Measurements from ENCODE around the gene ZNF207.

DNA sequence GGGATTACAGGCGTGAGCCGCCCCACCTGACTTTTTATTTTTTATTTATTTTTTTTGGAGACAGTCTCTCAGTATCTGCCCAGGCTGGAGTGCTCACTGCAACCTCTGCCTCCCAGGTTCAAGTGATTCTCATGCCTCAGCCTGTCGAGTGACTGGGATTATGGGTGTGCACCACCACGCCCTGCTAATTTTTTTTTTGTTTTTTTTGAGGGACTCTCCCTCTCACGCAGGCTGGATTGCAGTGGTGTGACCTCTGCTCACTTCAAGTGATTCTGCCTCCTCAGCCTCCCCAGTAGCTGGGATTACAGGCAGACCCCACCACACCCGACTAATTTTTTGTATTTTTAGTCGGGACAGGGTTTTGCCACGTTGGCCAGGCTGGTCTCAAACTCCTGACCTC is 7.7 kb downstream of the ZNF207 start:
- TF ChIP-seq, protein P1, sequence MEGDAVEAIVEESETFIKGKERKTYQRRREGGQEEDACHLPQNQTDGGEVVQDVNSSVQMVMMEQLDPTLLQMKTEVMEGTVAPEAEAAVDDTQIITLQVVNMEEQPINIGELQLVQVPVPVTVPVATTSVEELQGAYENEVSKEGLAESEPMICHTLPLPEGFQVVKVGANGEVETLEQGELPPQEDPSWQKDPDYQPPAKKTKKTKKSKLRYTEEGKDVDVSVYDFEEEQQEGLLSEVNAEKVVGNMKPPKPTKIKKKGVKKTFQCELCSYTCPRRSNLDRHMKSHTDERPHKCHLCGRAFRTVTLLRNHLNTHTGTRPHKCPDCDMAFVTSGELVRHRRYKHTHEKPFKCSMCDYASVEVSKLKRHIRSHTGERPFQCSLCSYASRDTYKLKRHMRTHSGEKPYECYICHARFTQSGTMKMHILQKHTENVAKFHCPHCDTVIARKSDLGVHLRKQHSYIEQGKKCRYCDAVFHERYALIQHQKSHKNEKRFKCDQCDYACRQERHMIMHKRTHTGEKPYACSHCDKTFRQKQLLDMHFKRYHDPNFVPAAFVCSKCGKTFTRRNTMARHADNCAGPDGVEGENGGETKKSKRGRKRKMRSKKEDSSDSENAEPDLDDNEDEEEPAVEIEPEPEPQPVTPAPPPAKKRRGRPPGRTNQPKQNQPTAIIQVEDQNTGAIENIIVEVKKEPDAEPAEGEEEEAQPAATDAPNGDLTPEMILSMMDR (IDR thresholded peaks at IDR 0.05), result no peak
- no peak for TF ChIP-seq POLR2A (IDR thresholded peaks at IDR 0.05)
